Calu3 (cell line): ENCODE results near the gene MFSD1. TPM values are rescaled to one million over a fixed set of nuclear protein-coding genes. Genes with fewer than 3 reads are reported as not detected.

Source experiments
- BruUV-seq: library from RNA; stranded (reverse); fragments of 400-500 nt; replicated peaks from 2 replicates; lab custom pipeline; 2021; lab: Mats Ljungman, UMichigan
- CTCF ChIA-PET: fragments of 300-600 bp; sonication (Branson Sonifier 250); formaldehyde crosslinking; loops from one replicate; lab custom pipeline; 2022; ENCODE audit warnings: antibody characterized with exemption; lab: Charles Lee
- DNase-seq: peaks from one replicate; pipeline ENCODE4 v3.0.0; 2022
- H3K27ac Mint-ChIP-seq: one replicate; pipeline ENCODE4 v1.8.0; 2022; ENCODE audit warnings: mixed read lengths; ENCODE audit not compliant: unreplicated experiment
- H3K27me3 Mint-ChIP-seq: one replicate; pipeline ENCODE4 v1.8.0; 2022; ENCODE audit warnings: mixed read lengths; ENCODE audit not compliant: unreplicated experiment
- H3K36me3 Mint-ChIP-seq: one replicate; pipeline ENCODE4 v1.8.0; 2022; ENCODE audit warnings: mild to moderate bottlenecking, moderate library complexity, mixed read lengths; ENCODE audit not compliant: insufficient read depth, unreplicated experiment
- H3K4me1 Mint-ChIP-seq: one replicate; pipeline ENCODE4 v1.8.0; 2022; ENCODE audit warnings: mild to moderate bottlenecking, low read depth, mixed read lengths; ENCODE audit not compliant: unreplicated experiment
- H3K4me3 Mint-ChIP-seq: one replicate; pipeline ENCODE4 v1.8.0; 2022; ENCODE audit warnings: mild to moderate bottlenecking, low read depth, moderate library complexity, mixed read lengths; ENCODE audit not compliant: unreplicated experiment
- H3K9me3 Mint-ChIP-seq: one replicate; pipeline ENCODE4 v1.8.0; 2022; ENCODE audit warnings: low read depth, mixed read lengths; ENCODE audit not compliant: unreplicated experiment
- intact Hi-C: fragments of 100-400 bp; cut with micrococcal nuclease; formaldehyde crosslinking; loops from one replicate; pipeline ENCODE4 v1.10.0; 2022; ENCODE audit not compliant: unreplicated experiment
- total RNA-seq: library from RNA; stranded (reverse); gene quantifications from 2 replicates; pipeline ENCODE4 v1.2.3, GENCODE V29; 2022
- TF ChIP-seq, protein P1 (sequence below): fragments of 200-600 bp; IDR thresholded peaks from one replicate; pipeline ENCODE4 v1.8.0; 2022; ENCODE audit warnings: antibody characterized with exemption; ENCODE audit not compliant: unreplicated experiment

MFSD1 gene
- total RNA-seq, 1 experiment from 2014 or later = 95.8 TPM

GRCh38 chr3:158842976-158843375 lies 41.1 kb downstream of the MFSD1 start:
- intact Hi-C loops = loop anchor here (10.0 kb wide), 1 partner anchor 962 kb away; no protein-coding TSS in a partner anchor
- TF ChIP-seq, protein P1, sequence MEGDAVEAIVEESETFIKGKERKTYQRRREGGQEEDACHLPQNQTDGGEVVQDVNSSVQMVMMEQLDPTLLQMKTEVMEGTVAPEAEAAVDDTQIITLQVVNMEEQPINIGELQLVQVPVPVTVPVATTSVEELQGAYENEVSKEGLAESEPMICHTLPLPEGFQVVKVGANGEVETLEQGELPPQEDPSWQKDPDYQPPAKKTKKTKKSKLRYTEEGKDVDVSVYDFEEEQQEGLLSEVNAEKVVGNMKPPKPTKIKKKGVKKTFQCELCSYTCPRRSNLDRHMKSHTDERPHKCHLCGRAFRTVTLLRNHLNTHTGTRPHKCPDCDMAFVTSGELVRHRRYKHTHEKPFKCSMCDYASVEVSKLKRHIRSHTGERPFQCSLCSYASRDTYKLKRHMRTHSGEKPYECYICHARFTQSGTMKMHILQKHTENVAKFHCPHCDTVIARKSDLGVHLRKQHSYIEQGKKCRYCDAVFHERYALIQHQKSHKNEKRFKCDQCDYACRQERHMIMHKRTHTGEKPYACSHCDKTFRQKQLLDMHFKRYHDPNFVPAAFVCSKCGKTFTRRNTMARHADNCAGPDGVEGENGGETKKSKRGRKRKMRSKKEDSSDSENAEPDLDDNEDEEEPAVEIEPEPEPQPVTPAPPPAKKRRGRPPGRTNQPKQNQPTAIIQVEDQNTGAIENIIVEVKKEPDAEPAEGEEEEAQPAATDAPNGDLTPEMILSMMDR = no peak
- BruUV-seq = no TSS peak

GRCh38 chr3:158845765-158846350 lies 44.0 kb downstream of the MFSD1 start:
- Mint-ChIP-seq H3K27me3 (no peaks in the 10 kb centered on the region), H3K27ac (no peak overlapping the region), H3K36me3 (no peaks in the 10 kb centered on the region), H3K4me3 (no peak overlapping the region), H3K4me1 (no peaks in the 10 kb centered on the region), H3K9me3 (no peaks in the 10 kb centered on the region)
- no TSS peak for BruUV-seq
- DNase-seq = peak; percentile 65
- CTCF ChIA-PET = interaction anchor here (0.7 to 3.6 kb wide), 7 partner anchors 73 to 1027 kb away, joined by 3 to 34 read pairs (median 4); no protein-coding TSS in a partner anchor
- intact Hi-C loops = loop anchor here (1.0 to 10.0 kb wide), 5 partner anchors 72 to 959 kb away; no protein-coding TSS in a partner anchor
- TF ChIP-seq, protein P1 = peak; percentile 93

More at GRCh38 chr3:158842976-158843375, 41.1 kb downstream of the MFSD1 start:
- DNase-seq = no peak
- peaks cover under 1% of the 10 kb centered on the region for H3K27me3 Mint-ChIP-seq
- CTCF ChIA-PET = interaction anchor here (0.6 to 1.0 kb wide), 2 partner anchors 417 to 685 kb away, joined by 3 to 4 read pairs; no protein-coding TSS in a partner anchor
- H3K4me1 Mint-ChIP-seq = no peaks in the 10 kb centered on the region
- no peak overlapping the region for H3K27ac Mint-ChIP-seq
- H3K9me3 Mint-ChIP-seq = no peaks in the 10 kb centered on the region
- H3K4me3 Mint-ChIP-seq = no peak overlapping the region
- H3K36me3 Mint-ChIP-seq = no peaks in the 10 kb centered on the region

DNA sequence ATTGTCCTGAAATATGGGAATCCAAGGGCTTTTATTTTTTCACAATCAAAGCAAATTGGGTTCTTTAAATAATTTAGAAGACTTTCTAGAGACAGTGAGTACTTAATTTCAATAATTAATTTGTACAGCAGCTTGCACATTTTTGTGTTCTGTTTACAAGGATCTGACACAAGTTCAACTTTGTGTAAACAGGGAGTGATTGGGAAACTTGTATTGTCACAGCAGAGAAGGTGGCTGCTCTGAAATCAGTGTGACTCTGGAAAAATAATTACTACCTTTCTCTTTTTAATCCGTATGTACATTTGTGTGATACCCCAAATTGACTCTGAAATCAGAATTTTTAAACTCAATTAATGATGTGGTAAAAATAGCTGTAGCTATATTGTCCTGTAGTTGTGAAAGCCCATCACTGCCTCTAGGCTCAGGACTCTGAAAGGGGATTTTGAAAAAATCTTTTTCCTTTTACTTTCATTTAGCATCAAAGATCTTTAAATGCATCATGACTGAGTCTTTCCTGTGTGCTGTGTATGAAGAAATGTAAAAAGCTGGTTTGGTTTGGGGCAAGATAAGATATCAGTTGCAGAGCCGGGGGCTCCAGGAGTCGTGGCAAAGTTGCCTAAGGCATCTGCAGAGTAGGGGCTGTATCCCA lies 45.1 kb downstream of the MFSD1 start:
- Mint-ChIP-seq H3K27me3 (no peaks in the 10 kb centered on the region), H3K27ac (no peak overlapping the region), H3K4me1 (no peaks in the 10 kb centered on the region), H3K4me3 (no peak overlapping the region), H3K36me3 (no peaks in the 10 kb centered on the region), H3K9me3 (no peaks in the 10 kb centered on the region)
- CTCF ChIA-PET = interaction anchor here (1.0 to 3.6 kb wide), 5 partner anchors 72 to 414 kb away, joined by 3 to 34 read pairs (median 6); no protein-coding TSS in a partner anchor
- TF ChIP-seq, protein P1 = no peak
- intact Hi-C loops = loop anchor here (1.0 to 10.0 kb wide), 4 partner anchors 71 to 958 kb away; no protein-coding TSS in a partner anchor
- no peak for DNase-seq
- no TSS peak for BruUV-seq

DNA sequence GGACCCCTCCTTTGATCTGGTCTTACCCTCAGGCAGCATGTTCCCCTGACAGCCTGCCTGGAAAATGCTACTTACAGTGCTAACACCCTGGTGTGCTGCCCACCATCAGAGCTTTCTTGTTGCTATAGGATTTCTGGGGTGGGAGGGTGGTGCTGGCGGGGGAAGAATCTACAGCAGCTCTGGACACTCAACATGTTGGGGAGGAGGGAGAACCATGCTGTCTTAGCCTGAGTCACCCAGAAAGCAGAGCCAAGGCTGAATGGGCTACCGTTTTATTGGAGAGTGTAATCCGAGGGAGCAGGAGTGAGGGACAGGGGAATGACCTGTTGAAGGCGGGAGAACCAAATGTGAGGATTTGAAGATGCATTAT lies 45.6 kb downstream of the MFSD1 start:
- H3K27me3 Mint-ChIP-seq = no peaks in the 10 kb centered on the region
- no peak overlapping the region for H3K27ac Mint-ChIP-seq
- no peaks in the 10 kb centered on the region for H3K36me3 Mint-ChIP-seq
- no peak for DNase-seq
- TF ChIP-seq, protein P1 = no peak
- H3K9me3 Mint-ChIP-seq = no peaks in the 10 kb centered on the region
- no peak overlapping the region for H3K4me3 Mint-ChIP-seq
- CTCF ChIA-PET = interaction anchor here (3.6 kb wide), 1 partner anchor 414 kb away, joined by 34 read pairs; no protein-coding TSS in a partner anchor
- H3K4me1 Mint-ChIP-seq = no peaks in the 10 kb centered on the region
- no TSS peak for BruUV-seq
- intact Hi-C loops = loop anchor here (5.0 to 10.0 kb wide), 2 partner anchors 740 to 957 kb away; no protein-coding TSS in a partner anchor
